ENCODE data around the gene ATP4B. TPM values are rescaled to one million over a fixed set of nuclear protein-coding genes. Genes with fewer than 3 reads are reported as not detected.
"Not testable (repeated sequence)": the region's sequence is repeated elsewhere in the genome, so short reads cannot be mapped to it uniquely, and the experiment has no call there.

ATP4B gene
- total RNA-seq, 1 donor from 2014 or later = not detected

GRCh38 chr13:113624235-113624587 is 33.8 kb downstream of the ATP4B start:
- peaks cover 8% of the 10 kb centered on the region for H4K20me1 ChIP-seq (ENCODE audit: low read depth)
- H3K9me3 ChIP-seq (ENCODE audit: low read depth) = no peaks in the 10 kb centered on the region
- H3K79me2 ChIP-seq (ENCODE audit: low read depth) = peaks cover 81% of the 10 kb centered on the region
- peaks cover 12% of the 10 kb centered on the region for H3K36me3 ChIP-seq
- H2AFZ ChIP-seq (replicated peaks) = no peak overlapping the region
- Mint-ChIP-seq H3K27me3 (ENCODE audit: insufficient read depth, low read depth) (peaks cover 2% of the 10 kb centered on the region), H3K4me1 (peaks cover 7% of the 10 kb centered on the region), H3K4me3 (no peak overlapping the region), H3K9me3 (peaks cover 6% of the 10 kb centered on the region), H3K27ac (no peak overlapping the region), H3K36me3 (peaks cover 42% of the 10 kb centered on the region)
- no peak for DNase-seq (ENCODE audit: low spot score)
- no peak overlapping the region for H3K4me3 ChIP-seq
- no peak overlapping the region for H3K27ac ChIP-seq
- H3K9ac ChIP-seq = no peak overlapping the region
- H3F3A ChIP-seq (ENCODE audit: low read depth) = peaks cover 16% of the 10 kb centered on the region
- no peak overlapping the region for H3K4me2 ChIP-seq
- TF ChIP-seq CTCF (IDR thresholded peaks at IDR 0.05) (no peak), EZH2phosphoT487 (IDR thresholded peaks at IDR 0.05) (no peak), EZH2 (IDR thresholded peaks at IDR 0.05) (no peak)
- H3K4me1 ChIP-seq = no peaks in the 10 kb centered on the region
- no peaks in the 10 kb centered on the region for H3K27me3 ChIP-seq

DNA sequence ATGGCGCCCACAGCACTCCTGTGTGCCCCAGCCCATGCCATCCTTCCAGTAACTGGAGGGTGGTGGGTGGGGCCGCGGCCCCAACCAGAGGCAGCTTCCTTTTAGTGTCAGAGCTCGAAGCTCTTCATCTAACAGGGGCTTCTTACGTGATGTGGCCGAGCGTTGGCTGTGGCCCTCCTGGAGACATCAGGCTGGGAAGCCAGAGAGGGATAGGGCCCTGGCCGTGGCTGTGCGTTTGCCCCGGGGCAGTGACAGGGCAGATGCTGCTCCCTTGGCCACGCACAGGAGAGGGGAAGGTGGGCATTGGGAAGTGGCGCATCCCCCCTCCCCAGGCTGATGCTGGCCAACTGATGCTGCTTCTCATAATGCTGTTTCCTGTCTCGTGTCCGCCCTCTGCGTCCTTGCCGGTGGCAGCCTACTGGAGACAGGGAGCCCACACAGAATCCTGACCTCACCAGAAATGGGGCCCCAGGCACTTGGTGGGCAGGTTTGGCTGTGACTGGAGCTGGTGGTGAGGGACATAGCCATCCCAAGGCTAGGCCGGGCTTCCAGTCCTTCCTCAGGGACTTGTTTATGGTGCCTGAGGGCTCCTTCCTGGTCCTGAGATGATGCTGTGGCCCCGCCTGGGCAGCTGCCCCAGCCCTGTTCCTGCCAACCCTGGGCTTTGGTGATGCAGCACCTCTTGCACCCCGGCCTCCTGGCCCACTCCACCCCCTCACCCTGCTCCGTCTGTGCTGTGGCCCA is 34.3 kb downstream of the ATP4B start:
- no peak overlapping the region for H3K4me3 Mint-ChIP-seq
- no peak for DNase-seq (ENCODE audit: low spot score)
- Histone ChIP-seq H3K27me3 (no peaks in the 10 kb centered on the region), H3K27ac (no peak overlapping the region), H3K4me3 (no peak overlapping the region), H3K9me3 (ENCODE audit: low read depth) (no peaks in the 10 kb centered on the region), H3K4me2 (no peak overlapping the region), H3K36me3 (peaks cover 12% of the 10 kb centered on the region), H3K4me1 (no peaks in the 10 kb centered on the region), H3K9ac (no peak overlapping the region), H4K20me1 (ENCODE audit: low read depth) (peaks cover 8% of the 10 kb centered on the region), H3K79me2 (ENCODE audit: low read depth) (peaks cover 85% of the 10 kb centered on the region), H3F3A (ENCODE audit: low read depth) (peaks cover 16% of the 10 kb centered on the region), H2AFZ (replicated peaks) (no peak overlapping the region)
- peaks cover 2% of the 10 kb centered on the region for H3K27me3 Mint-ChIP-seq (ENCODE audit: insufficient read depth, low read depth)
- no peak overlapping the region for H3K27ac Mint-ChIP-seq
- peaks cover 7% of the 10 kb centered on the region for H3K4me1 Mint-ChIP-seq
- H3K36me3 Mint-ChIP-seq = peaks cover 42% of the 10 kb centered on the region
- H3K9me3 Mint-ChIP-seq = peaks cover 6% of the 10 kb centered on the region
- TF ChIP-seq CTCF (IDR thresholded peaks at IDR 0.05) (no peak), EZH2 (IDR thresholded peaks at IDR 0.05) (no peak), EZH2phosphoT487 (IDR thresholded peaks at IDR 0.05) (no peak)

- Histone ChIP-seq H3K4me2 (no peak overlapping the region), H3K4me1 (no peaks in the 10 kb centered on the region), H2AFZ (replicated peaks) (no peak overlapping the region), H3K4me3 (no peak overlapping the region), H3K27me3 (no peaks in the 10 kb centered on the region), H3K9ac (no peak overlapping the region), H3K27ac (no peak overlapping the region), H3F3A (ENCODE audit: low read depth) (peaks cover 16% of the 10 kb centered on the region), H3K36me3 (peaks cover 12% of the 10 kb centered on the region), H4K20me1 (ENCODE audit: low read depth) (peaks cover 14% of the 10 kb centered on the region), H3K79me2 (ENCODE audit: low read depth) (peaks cover 90% of the 10 kb centered on the region), H3K9me3 (ENCODE audit: low read depth) (no peaks in the 10 kb centered on the region)
- Mint-ChIP-seq H3K27me3 (ENCODE audit: insufficient read depth, low read depth) (peaks cover 2% of the 10 kb centered on the region), H3K4me3 (no peak overlapping the region), H3K27ac (no peak overlapping the region), H3K36me3 (peaks cover 43% of the 10 kb centered on the region), H3K9me3 (peaks cover 6% of the 10 kb centered on the region), H3K4me1 (peaks cover 4% of the 10 kb centered on the region)
- no peak for DNase-seq (ENCODE audit: low spot score)
- no peak for TF ChIP-seq EZH2 (IDR thresholded peaks at IDR 0.05)
- TF ChIP-seq EZH2phosphoT487 (IDR thresholded peaks at IDR 0.05) = no peak
- no peak for TF ChIP-seq CTCF (IDR thresholded peaks at IDR 0.05)
Measured at GRCh38 chr13:113622791-113623490, 35.1 kb downstream of the ATP4B start.

GRCh38 chr13:113621986-113622550 is 35.9 kb downstream of the ATP4B start:
- H3K9ac ChIP-seq; DNase-seq (ENCODE audit: low spot score); H3K4me3 Mint-ChIP-seq; H3K4me2 ChIP-seq; H3K4me1 Mint-ChIP-seq; H2AFZ ChIP-seq (replicated peaks); H3K27me3 Mint-ChIP-seq (ENCODE audit: insufficient read depth, low read depth); H3K4me1 ChIP-seq; H3K27ac ChIP-seq; H3K9me3 Mint-ChIP-seq; H3K9me3 ChIP-seq (ENCODE audit: low read depth); H3K4me3 ChIP-seq; H3K27ac Mint-ChIP-seq; H3K27me3 ChIP-seq: not testable (repeated sequence)
- Histone ChIP-seq H3K79me2 (ENCODE audit: low read depth) (peaks cover 90% of the 10 kb centered on the region), H3F3A (ENCODE audit: low read depth) (peaks cover 21% of the 10 kb centered on the region), H3K36me3 (peaks cover 12% of the 10 kb centered on the region), H4K20me1 (ENCODE audit: low read depth) (peaks cover 23% of the 10 kb centered on the region)
- peaks cover 42% of the 10 kb centered on the region for H3K36me3 Mint-ChIP-seq
